SK-N-SH treated with all-trans-retinoic acid at 6 μM for 48 hours (cell line): ENCODE results near the gene CDKN2D.

Experiments used
- ATAC-seq: fragments of 200-7000 bp; cut with Tn5 transposase; 3 replicates; pipeline ENCODE4 v1.9.1; 2020; ENCODE audit warnings: mild to moderate bottlenecking, moderate library complexity
- ARNTL ChIP-seq: fragments of 450-650 bp; formaldehyde crosslinking; IDR thresholded peaks from 2 replicates; pipeline ENCODE4 v1.5.0; 2020; ENCODE audit warnings: low read depth, mild to moderate bottlenecking, moderate library complexity, borderline replicate concordance
- CREB5 ChIP-seq: fragments of 250-450 bp; sonication (Bioruptor Pico); IDR thresholded peaks from 2 replicates; pipeline ENCODE4 v1.5.1; 2020; ENCODE audit warnings: low read depth, mild to moderate bottlenecking, moderate library complexity
- CSDC2 ChIP-seq: fragments of 250-450 bp; sonication (Bioruptor Pico); IDR thresholded peaks from 2 replicates; pipeline ENCODE4 v1.5.0; 2020; ENCODE audit warnings: mild to moderate bottlenecking, moderate library complexity
- ESRRG ChIP-seq: fragments of 250-450 bp; sonication (Bioruptor Pico); IDR thresholded peaks from 2 replicates; pipeline ENCODE4 v1.6.1; 2021; ENCODE audit warnings: mild to moderate bottlenecking
- GLIS3 ChIP-seq: fragments of 250-450 bp; sonication (Bioruptor Pico); IDR thresholded peaks from 2 replicates; pipeline ENCODE4 v1.5.0; 2020; ENCODE audit warnings: mild to moderate bottlenecking, moderate library complexity
- ISL1 ChIP-seq: fragments of 250-450 bp; sonication (Bioruptor Pico); IDR thresholded peaks from 2 replicates; pipeline ENCODE4 v2.1.2; 2022; ENCODE audit warnings: mild to moderate bottlenecking, moderate library complexity
- POU6F1 ChIP-seq: fragments of 250-450 bp; sonication (Bioruptor Pico); IDR thresholded peaks from 2 replicates; pipeline ENCODE4 v1.8.0; 2021; ENCODE audit warnings: low read depth, mild to moderate bottlenecking, moderate library complexity, borderline replicate concordance
- PPARA ChIP-seq: fragments of 250-450 bp; sonication (Bioruptor Pico); IDR thresholded peaks from 2 replicates; pipeline ENCODE4 v1.5.0; 2020; ENCODE audit warnings: mild to moderate bottlenecking, borderline replicate concordance
- RARB ChIP-seq: fragments of 250-450 bp; sonication (Bioruptor Pico); IDR thresholded peaks from 2 replicates; pipeline ENCODE4 v1.8.0; 2021; ENCODE audit warnings: mild to moderate bottlenecking, moderate library complexity
- TCF4 ChIP-seq: fragments of 250-450 bp; sonication (Bioruptor Pico); IDR thresholded peaks from 2 replicates; pipeline ENCODE4 v1.8.0; 2021; ENCODE audit warnings: mild to moderate bottlenecking, moderate library complexity, borderline replicate concordance
- TOX ChIP-seq: fragments of 250-450 bp; sonication (Bioruptor Pico); IDR thresholded peaks from 2 replicates; pipeline ENCODE4 v1.8.0; 2021; ENCODE audit warnings: mild to moderate bottlenecking, moderate library complexity, borderline replicate concordance
- TSHZ2 ChIP-seq: fragments of 250-450 bp; sonication (Bioruptor Pico); IDR thresholded peaks from 2 replicates; pipeline ENCODE4 v1.5.0; 2020; ENCODE audit warnings: mild to moderate bottlenecking, moderate library complexity
- ZC3H10 ChIP-seq: fragments of 250-450 bp; sonication (Bioruptor Pico); IDR thresholded peaks from 2 replicates; pipeline ENCODE4 v1.5.1; 2021; ENCODE audit warnings: mild to moderate bottlenecking, moderate library complexity
- ZFP3 ChIP-seq: fragments of 250-450 bp; sonication (Bioruptor Pico); IDR thresholded peaks from 2 replicates; pipeline ENCODE4 v1.5.0; 2020; ENCODE audit warnings: mild to moderate bottlenecking, moderate library complexity
- ZFP30 ChIP-seq: fragments of 450-650 bp; formaldehyde crosslinking; IDR thresholded peaks from 2 replicates; pipeline ENCODE4 v1.5.0; 2022; ENCODE audit warnings: mild to moderate bottlenecking, moderate library complexity
- ZNF565 ChIP-seq: fragments of 450-650 bp; formaldehyde crosslinking; conservative IDR thresholded peaks from 2 replicates; pipeline ENCODE4 v1.5.0; 2020; ENCODE audit warnings: low read depth, mild to moderate bottlenecking, moderate library complexity
- ZNF70 ChIP-seq: fragments of 450-650 bp; formaldehyde crosslinking; IDR thresholded peaks from 2 replicates; pipeline ENCODE4 v1.5.0; 2020; ENCODE audit warnings: mild to moderate bottlenecking, moderate library complexity
- ZNF8 ChIP-seq: fragments of 450-650 bp; formaldehyde crosslinking; IDR thresholded peaks from 2 replicates; pipeline ENCODE4 v1.5.0; 2020; ENCODE audit warnings: mild to moderate bottlenecking, moderate library complexity

The CDKN2D gene

GRCh38 chr19:10550336-10550735, 18.4 kb downstream of the CDKN2D start:
- TF ChIP-seq RARB (CRISPR knock-in tag) (no peak), ZFP3 (no peak), GLIS3 (CRISPR knock-in tag) (no peak), PPARA (CRISPR knock-in tag) (no peak), TOX (CRISPR knock-in tag) (no peak), ARNTL (CRISPR knock-in tag) (no peak)
- ATAC-seq, result no peak

GRCh38 chr19:10549733-10550132, 19.0 kb downstream of the CDKN2D start:
- ATAC-seq, result no peak
- TF ChIP-seq CSDC2 (CRISPR knock-in tag) (no peak), ZFP3 (no peak), TCF4 (CRISPR knock-in tag) (no peak), CREB5 (CRISPR knock-in tag) (no peak), POU6F1 (CRISPR knock-in tag) (no peak), TOX (CRISPR knock-in tag) (no peak), ZC3H10 (no peak), ZNF70 (no peak)
- TF ChIP-seq, all 23 proteins: peak for 0

GRCh38 chr19:10548746-10549276, 20.0 kb downstream of the CDKN2D start:
- no peak for ATAC-seq
- no peak for TF ChIP-seq TSHZ2 (CRISPR knock-in tag)
- TF ChIP-seq ISL1 (CRISPR knock-in tag), result no peak
- TF ChIP-seq TOX (CRISPR knock-in tag), result no peak

GRCh38 chr19:10546817-10547216, 22.0 kb downstream of the CDKN2D start:
- TF ChIP-seq ZFP30 (CRISPR knock-in tag) (no peak), TOX (CRISPR knock-in tag) (no peak)
- no peak for ATAC-seq

- no peak for ATAC-seq
- TF ChIP-seq ESRRG (CRISPR knock-in tag) (no peak), TCF4 (CRISPR knock-in tag) (no peak), ISL1 (CRISPR knock-in tag) (no peak), CSDC2 (CRISPR knock-in tag) (no peak), ZNF565 (no peak), ZNF8 (CRISPR knock-in tag) (no peak), TSHZ2 (CRISPR knock-in tag) (no peak)
These were observed 24.0 kb downstream of the CDKN2D start for GRCh38 chr19:10544753-10545251.
